ENCODE data around the gene MTMR2.

DNA sequence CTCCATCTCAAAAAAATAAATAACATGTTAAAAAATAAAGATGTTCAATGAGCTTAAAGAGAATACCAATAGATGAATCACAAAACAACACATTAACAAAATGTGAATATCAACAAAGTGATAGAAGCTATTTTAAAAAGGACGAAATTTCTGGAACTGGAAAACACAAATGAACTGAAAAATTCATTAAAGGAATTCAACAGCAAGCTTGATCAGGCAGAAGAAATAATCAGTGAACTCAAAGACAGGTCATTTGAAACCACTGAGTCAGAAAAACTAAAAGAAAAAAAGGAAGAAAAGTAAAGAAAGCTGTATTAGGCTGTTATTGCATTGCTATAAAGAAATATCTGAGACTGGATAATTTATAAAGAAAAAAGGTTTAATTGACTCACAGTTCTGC is 7.0 kb upstream of the MTMR2 start:
- no peak for TF ChIP-seq TAF1 (IDR thresholded peaks at IDR 0.05; ENCODE audit: low read depth, low read length)
- TF ChIP-seq POLR2AphosphoS5 (IDR thresholded peaks at IDR 0.05; ENCODE audit: low read depth, low read length), result no peak
- TF ChIP-seq POLR2A (IDR thresholded peaks at IDR 0.05; ENCODE audit: low read depth, low read length), result no peak
